ENCODE results near the gene TMEM132C.

Gene TMEM132C

GRCh38 chr12:128613837-128614590, 347.0 kb downstream of the TMEM132C start:
- DNase-seq (ENCODE audit: low read depth in 1 of 2, low spot score in 1 of 2), result no peak
- no peak for TF ChIP-seq GABPA (IDR thresholded peaks at IDR 0.05; ENCODE audit: low read depth)
- no peak for TF ChIP-seq REST (IDR thresholded peaks at IDR 0.05; ENCODE audit: insufficient replicate concordance, low read depth)
- TF ChIP-seq POLR2AphosphoS5 (IDR thresholded peaks at IDR 0.05; ENCODE audit: low read depth), result no peak
- TF ChIP-seq CTCF (IDR thresholded peaks at IDR 0.05; ENCODE audit: insufficient read depth, low read length), result no peak
- TF ChIP-seq SPI1 (IDR thresholded peaks at IDR 0.05; ENCODE audit: borderline replicate concordance, low read depth), result no peak
- no peak overlapping the region for H3K4me3 ChIP-seq (replicated peaks; ENCODE audit: insufficient read depth, low read length)
- no peak overlapping the region for H3K27ac ChIP-seq (replicated peaks)
- no peaks in the 10 kb centered on the region for H3K27me3 ChIP-seq (ENCODE audit: insufficient read depth, poor library complexity, severe bottlenecking)

DNA sequence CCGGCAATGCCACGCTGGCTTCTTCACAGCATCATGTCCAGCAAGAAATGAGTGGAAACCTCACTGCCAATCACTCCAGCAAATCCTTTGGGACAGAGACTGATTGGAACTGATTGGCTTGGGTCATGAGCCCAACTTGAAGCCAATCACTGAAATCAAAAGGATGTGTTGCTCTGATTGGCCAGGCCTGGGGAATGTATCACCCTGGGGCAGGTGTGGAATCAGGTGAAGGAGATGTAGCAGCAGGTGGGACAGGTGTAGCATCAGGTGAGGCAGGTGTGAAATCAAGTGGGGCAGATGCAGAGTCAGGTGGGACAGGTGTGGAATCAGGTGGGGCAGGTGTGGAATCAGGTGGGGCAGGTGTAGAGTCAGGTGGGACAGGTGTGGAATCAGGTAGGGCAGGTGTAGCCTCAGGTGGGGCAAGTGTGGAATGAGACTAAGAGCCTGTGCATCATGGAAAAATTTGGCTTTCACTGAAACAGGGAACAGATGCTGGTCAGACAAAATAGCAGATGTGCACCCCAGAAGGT, 350.4 kb downstream of the TMEM132C start:
- DNase-seq (ENCODE audit: low read depth in 1 of 2, low spot score in 1 of 2), result no peak
- Histone ChIP-seq H3K4me3 (replicated peaks; ENCODE audit: insufficient read depth, low read length) (no peak overlapping the region), H3K27ac (replicated peaks) (no peak overlapping the region), H3K27me3 (ENCODE audit: insufficient read depth, poor library complexity, severe bottlenecking) (no peaks in the 10 kb centered on the region)
- TF ChIP-seq CTCF (IDR thresholded peaks at IDR 0.05; ENCODE audit: insufficient read depth, low read length) (no peak), SPI1 (IDR thresholded peaks at IDR 0.05; ENCODE audit: borderline replicate concordance, low read depth) (no peak), POLR2AphosphoS5 (IDR thresholded peaks at IDR 0.05; ENCODE audit: low read depth) (no peak), REST (IDR thresholded peaks at IDR 0.05; ENCODE audit: insufficient replicate concordance, low read depth) (no peak), GABPA (IDR thresholded peaks at IDR 0.05; ENCODE audit: low read depth) (no peak)

GRCh38 chr12:128619263-128619662, 352.3 kb downstream of the TMEM132C start:
- no peak overlapping the region for H3K27ac ChIP-seq (replicated peaks)
- H3K27me3 ChIP-seq (ENCODE audit: insufficient read depth, poor library complexity, severe bottlenecking), result no peaks in the 10 kb centered on the region
- DNase-seq (ENCODE audit: low read depth in 1 of 2, low spot score in 1 of 2), result no peak
- TF ChIP-seq REST (IDR thresholded peaks at IDR 0.05; ENCODE audit: insufficient replicate concordance, low read depth) (no peak), SPI1 (IDR thresholded peaks at IDR 0.05; ENCODE audit: borderline replicate concordance, low read depth) (no peak), CTCF (IDR thresholded peaks at IDR 0.05; ENCODE audit: insufficient read depth, low read length) (no peak), POLR2AphosphoS5 (IDR thresholded peaks at IDR 0.05; ENCODE audit: low read depth) (no peak), GABPA (IDR thresholded peaks at IDR 0.05; ENCODE audit: low read depth) (no peak)
- H3K4me3 ChIP-seq (replicated peaks; ENCODE audit: insufficient read depth, low read length), result no peak overlapping the region

Data from HL-60 (cell line).